WTC11 (cell line): ENCODE results near the gene EIF2B4.

Experiments used
- CTCF ChIP-seq: fragments of 200-600 bp; IDR thresholded peaks from 2 replicates; pipeline ENCODE4 v1.8.0; 2022; ENCODE audit warnings: antibody characterized with exemption
- SP1 ChIP-seq: sonication (generic); formaldehyde crosslinking; conservative IDR thresholded peaks from 2 replicates; pipeline ENCODE4 v1.8.1; 2022; ENCODE audit warnings: missing genetic modification reagents
- USF2 ChIP-seq: sonication (generic); formaldehyde crosslinking; IDR thresholded peaks from 2 replicates; pipeline ENCODE4 v1.8.1; 2023; ENCODE audit warnings: mild to moderate bottlenecking, missing genetic modification reagents, moderate library complexity
- ZNF121 ChIP-seq: sonication (generic); formaldehyde crosslinking; IDR thresholded peaks from 2 replicates; pipeline ENCODE4 v1.8.0; 2023; ENCODE audit warnings: missing genetic modification reagents

- TF ChIP-seq USF2 (CRISPR knock-in tag) (no peak), SP1 (CRISPR knock-in tag) (no peak), ZNF121 (no peak), CTCF (no peak)
Measured at GRCh38 chr2:27408601-27409320, 38.6 kb upstream of the EIF2B4 start.
